Natural killer cell (primary cell): ENCODE data around the gene CNOT1. TPM values are rescaled to one million over a fixed set of nuclear protein-coding genes. Genes with fewer than 3 reads are reported as not detected.

Source experiments
- ATAC-seq, 3 donors: fragments of 150-1000 bp in 2 of 3; fragments of 200-7000 bp in 1 of 3; cut with Tn5 transposase; 1 replicate in 1 of 3; 2 replicates in 2 of 3; pipeline ENCODE4 v1.10.0; 2021; ENCODE audit warnings: mild to moderate bottlenecking in 2 of 3, moderate library complexity in 2 of 3
- DNase-seq, 2 donors: peaks; one replicate each; pipeline versions ENCODE4 v3.0.0 to v3.0.0-alpha.2; 2013 to 2021; ENCODE audit warnings: mixed read lengths in 1 of 2
- H3K27ac ChIP-seq: one replicate; pipeline ENCODE4 v1.5.1; 2013; ENCODE audit warnings: mild to moderate bottlenecking, low read length
- H3K27me3 ChIP-seq: one replicate; pipeline ENCODE4 v1.6.1; 2013; ENCODE audit warnings: low read length; ENCODE audit not compliant: control insufficient read depth, insufficient read depth
- H3K36me3 ChIP-seq: one replicate; pipeline ENCODE4 v1.6.1; 2013; ENCODE audit warnings: low read length; ENCODE audit not compliant: control insufficient read depth, insufficient read depth
- H3K4me1 ChIP-seq: one replicate; pipeline ENCODE4 v1.6.1; 2013; ENCODE audit warnings: low read length; ENCODE audit not compliant: control insufficient read depth, insufficient read depth
- H3K4me3 ChIP-seq: one replicate; pipeline ENCODE4 v1.5.1; 2013; ENCODE audit warnings: low read length
- H3K9me3 ChIP-seq: one replicate; pipeline ENCODE4 v1.6.1; 2013; ENCODE audit warnings: low read length; ENCODE audit not compliant: control insufficient read depth, insufficient read depth
- H3K27ac Mint-ChIP-seq, 2 donors: one replicate each; pipeline ENCODE4 v1.8.0; 2022; ENCODE audit warnings: mild to moderate bottlenecking in 2 of 2, mixed read lengths in 2 of 2, moderate library complexity in 1 of 2
- H3K27me3 Mint-ChIP-seq, 2 donors: one replicate each; pipeline ENCODE4 v1.8.0; 2022; ENCODE audit warnings: low read depth in 2 of 2, mixed read lengths in 2 of 2
- H3K36me3 Mint-ChIP-seq: one replicate; pipeline ENCODE4 v1.8.0; 2022; ENCODE audit warnings: mixed read lengths
- H3K4me1 Mint-ChIP-seq, 2 donors: one replicate each; pipeline ENCODE4 v1.8.0; 2022; ENCODE audit warnings: mixed read lengths in 2 of 2
- H3K4me3 Mint-ChIP-seq: one replicate; pipeline ENCODE4 v1.8.0; 2022; ENCODE audit warnings: mild to moderate bottlenecking, moderate library complexity, mixed read lengths
- H3K9me3 Mint-ChIP-seq, 2 donors: one replicate each; pipeline ENCODE4 v1.8.0; 2022; ENCODE audit warnings: mixed read lengths in 2 of 2
- WGBS: methylation state at CpG from one replicate; pipeline ENCODE4 v1.1.7; 2013; ENCODE audit warnings: missing lambda C conversion rate; ENCODE audit not compliant: insufficient coverage; 5-methylcytosine and 5-hydroxymethylcytosine counted together
- intact Hi-C: fragments of 100-400 bp; cut with micrococcal nuclease; formaldehyde crosslinking; loops from one replicate; pipeline ENCODE4 v1.14.2; 2022
- total RNA-seq, 4 donors: library from RNA; stranded (reverse); fragments of 120-200 nt in 1 of 4; gene quantifications; one replicate each; pipeline versions ENCODE4 v1.2.3 to v1.2.4, GENCODE V29; 2013 to 2022
- TF ChIP-seq, protein P1 (sequence below): fragments of 200-600 bp; IDR thresholded peaks from one replicate; pipeline ENCODE4 v1.8.0; 2022; ENCODE audit warnings: antibody characterized with exemption

CNOT1 gene
- total RNA-seq, 3 donors from 2014 or later (not counting 1 experiment from before 2014, with no cell fraction given) = 242 to 275 (median 249) TPM

DNA sequence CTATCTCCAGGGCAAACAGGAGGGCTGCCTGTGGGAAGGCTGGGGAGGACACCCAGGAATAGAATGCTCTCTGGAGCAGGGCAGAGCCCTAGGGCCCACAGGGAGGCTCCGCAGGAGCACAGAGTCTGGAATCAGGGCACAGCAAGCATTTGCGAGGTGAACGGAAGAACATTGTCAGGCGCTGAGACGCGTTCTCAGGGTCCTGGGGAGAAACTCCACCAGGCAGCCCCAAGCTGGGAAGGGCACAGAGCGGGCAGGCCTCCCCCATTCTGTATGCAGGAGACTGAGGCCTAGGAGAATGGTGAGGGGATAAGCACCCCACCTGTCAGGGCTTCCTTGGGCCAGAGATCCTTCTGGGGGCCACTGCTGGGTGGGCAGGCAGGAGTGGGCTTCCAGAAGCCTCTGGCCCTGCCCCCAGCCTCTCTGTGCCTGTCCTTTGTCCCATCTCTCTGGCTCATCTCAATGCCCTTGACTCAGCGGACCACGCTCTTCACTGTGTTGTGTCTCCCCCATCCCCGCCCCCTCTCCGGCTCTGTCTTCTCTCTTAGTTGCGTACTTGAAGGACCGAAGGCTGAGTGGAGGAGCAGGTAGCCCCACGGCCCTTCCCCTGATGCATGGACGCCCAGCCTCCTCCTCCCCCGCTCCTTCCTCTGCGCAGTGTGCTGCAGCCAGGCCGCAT, 119.4 kb downstream of the CNOT1 start:
- DNase-seq (no peak), ATAC-seq (no peak)
- TF ChIP-seq, protein P1, sequence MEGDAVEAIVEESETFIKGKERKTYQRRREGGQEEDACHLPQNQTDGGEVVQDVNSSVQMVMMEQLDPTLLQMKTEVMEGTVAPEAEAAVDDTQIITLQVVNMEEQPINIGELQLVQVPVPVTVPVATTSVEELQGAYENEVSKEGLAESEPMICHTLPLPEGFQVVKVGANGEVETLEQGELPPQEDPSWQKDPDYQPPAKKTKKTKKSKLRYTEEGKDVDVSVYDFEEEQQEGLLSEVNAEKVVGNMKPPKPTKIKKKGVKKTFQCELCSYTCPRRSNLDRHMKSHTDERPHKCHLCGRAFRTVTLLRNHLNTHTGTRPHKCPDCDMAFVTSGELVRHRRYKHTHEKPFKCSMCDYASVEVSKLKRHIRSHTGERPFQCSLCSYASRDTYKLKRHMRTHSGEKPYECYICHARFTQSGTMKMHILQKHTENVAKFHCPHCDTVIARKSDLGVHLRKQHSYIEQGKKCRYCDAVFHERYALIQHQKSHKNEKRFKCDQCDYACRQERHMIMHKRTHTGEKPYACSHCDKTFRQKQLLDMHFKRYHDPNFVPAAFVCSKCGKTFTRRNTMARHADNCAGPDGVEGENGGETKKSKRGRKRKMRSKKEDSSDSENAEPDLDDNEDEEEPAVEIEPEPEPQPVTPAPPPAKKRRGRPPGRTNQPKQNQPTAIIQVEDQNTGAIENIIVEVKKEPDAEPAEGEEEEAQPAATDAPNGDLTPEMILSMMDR = no peak
- H3K4me3 ChIP-seq = no peak overlapping the region
- H3K27ac ChIP-seq = no peak overlapping the region
- Mint-ChIP-seq H3K36me3 (no peaks in the 10 kb centered on the region), H3K9me3 (no peaks in the 10 kb centered on the region), H3K4me1 (peaks cover 7% of the 10 kb centered on the region in 2 donors), H3K27ac (no peak overlapping the region), H3K27me3 (no peaks in the 10 kb centered on the region), H3K4me3 (no peak overlapping the region)
- no peaks in the 10 kb centered on the region for H3K27me3 ChIP-seq
- peaks cover 12% of the 10 kb centered on the region for H3K4me1 ChIP-seq
- no peaks in the 10 kb centered on the region for H3K36me3 ChIP-seq
- no peaks in the 10 kb centered on the region for H3K9me3 ChIP-seq
- 93% methylated on average over 18 of the region's 18 CpGs for WGBS
- intact Hi-C loops = no loop called here

DNA sequence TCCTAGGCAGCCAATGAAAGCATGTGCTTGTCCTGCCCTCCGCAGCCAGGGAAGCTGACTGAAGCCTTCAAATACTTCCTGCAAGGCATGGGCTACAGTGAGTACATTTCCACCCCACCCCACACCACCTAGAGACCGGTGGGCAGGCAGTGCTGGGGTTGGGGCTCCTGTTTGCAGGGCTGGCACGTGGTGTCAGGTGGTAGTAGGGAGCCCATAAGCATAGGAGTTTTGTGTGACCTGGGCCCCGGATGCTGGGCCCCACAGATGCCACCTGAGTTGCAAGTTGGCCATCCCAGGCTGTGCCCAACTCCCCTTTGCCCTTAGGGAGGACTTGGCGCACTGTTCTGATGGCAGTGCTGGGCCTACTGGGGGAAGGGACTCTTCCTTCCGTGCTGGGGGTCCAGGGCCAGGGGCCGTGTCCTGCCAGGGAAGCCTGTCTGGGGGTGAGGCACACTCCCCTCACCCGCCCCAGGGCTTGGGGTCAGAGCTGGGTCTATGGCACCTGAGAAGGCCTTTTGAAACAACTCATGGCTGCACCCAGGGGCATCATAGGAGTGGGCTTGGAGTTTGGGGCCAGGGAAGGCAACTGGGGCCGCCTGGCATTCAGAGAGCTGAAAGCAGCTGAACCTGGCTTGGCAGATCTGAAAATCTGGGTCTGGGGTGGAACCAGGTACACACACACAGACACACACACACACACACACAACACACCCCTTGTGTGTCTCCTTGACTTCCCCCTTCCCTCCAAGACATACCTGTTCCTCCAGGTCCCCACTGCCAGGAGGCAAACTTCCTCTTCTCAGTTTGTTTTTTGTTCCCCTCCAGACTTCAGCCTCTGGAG, 120.2 kb downstream of the CNOT1 start:
- Mint-ChIP-seq H3K4me1 (no peaks in the 10 kb centered on the region), H3K4me3 (no peak overlapping the region), H3K9me3 (no peaks in the 10 kb centered on the region), H3K27ac (no peak overlapping the region), H3K27me3 (no peaks in the 10 kb centered on the region), H3K36me3 (no peaks in the 10 kb centered on the region)
- TF ChIP-seq, protein P1 = no peak
- Histone ChIP-seq H3K36me3 (no peaks in the 10 kb centered on the region), H3K9me3 (no peaks in the 10 kb centered on the region), H3K4me3 (no peak overlapping the region), H3K27me3 (no peaks in the 10 kb centered on the region), H3K4me1 (peaks cover 6% of the 10 kb centered on the region), H3K27ac (no peak overlapping the region)
- intact Hi-C loops = no loop called here
- DNase-seq (no peak), ATAC-seq (no peak)
- WGBS = 89% methylated on average over 8 of the region's 9 CpGs

DNA sequence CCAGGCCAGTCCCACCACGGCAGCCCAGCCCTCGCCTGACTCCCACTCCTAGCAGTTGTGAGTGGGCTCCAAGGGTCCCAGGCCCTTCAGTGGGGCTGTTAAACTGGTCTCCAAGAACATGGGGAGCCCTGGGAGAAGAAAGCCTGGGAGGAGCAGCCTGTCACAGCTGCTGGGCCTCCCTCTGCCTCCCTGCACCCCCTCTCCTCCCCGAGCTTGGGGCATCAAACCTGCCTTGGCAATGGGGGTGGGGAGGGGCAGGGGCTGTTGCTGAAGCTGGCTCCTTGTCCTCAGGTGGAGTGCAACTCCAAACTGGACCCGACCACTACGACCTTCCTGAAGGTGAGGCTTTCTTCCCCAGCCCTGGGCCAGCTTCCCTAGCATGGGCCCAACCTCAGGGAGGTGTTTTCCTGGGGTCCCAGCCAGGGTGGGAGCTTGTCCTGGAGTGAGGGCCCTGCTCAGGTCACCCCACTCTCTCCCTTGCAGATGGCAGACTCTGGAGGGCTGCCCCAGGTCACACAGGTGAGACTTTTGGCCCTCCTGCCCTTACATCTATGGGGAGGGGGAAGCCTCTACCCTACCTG, 120.9 kb downstream of the CNOT1 start:
- Mint-ChIP-seq H3K4me3 (no peak overlapping the region), H3K27me3 (no peaks in the 10 kb centered on the region), H3K4me1 (no peaks in the 10 kb centered on the region), H3K9me3 (no peaks in the 10 kb centered on the region), H3K27ac (no peak overlapping the region), H3K36me3 (no peaks in the 10 kb centered on the region)
- no peak overlapping the region for H3K4me3 ChIP-seq
- peaks cover 2% of the 10 kb centered on the region for H3K4me1 ChIP-seq
- no peaks in the 10 kb centered on the region for H3K36me3 ChIP-seq
- intact Hi-C loops = no loop called here
- DNase-seq (no peak), ATAC-seq (no peak)
- TF ChIP-seq, protein P1 = no peak
- no peak overlapping the region for H3K27ac ChIP-seq
- 90% methylated on average over 4 of the region's 5 CpGs for WGBS
- no peaks in the 10 kb centered on the region for H3K27me3 ChIP-seq
- no peaks in the 10 kb centered on the region for H3K9me3 ChIP-seq
